BJ (cell line): ENCODE results near the gene CMSS1. TPM values are rescaled to one million over a fixed set of nuclear protein-coding genes. Genes with fewer than 3 reads are reported as not detected.

Experiments
- CTCF ChIA-PET: fragments of 350-600 bp; formaldehyde crosslinking; extraction: SDS; loops from one replicate; lab custom pipeline; 2021; ENCODE audit warnings: antibody characterized with exemption, inconsistent platforms; lab: Yijun Ruan, JAX
- POLR2A ChIA-PET: fragments of 300-600 bp; sonication (Branson Sonifier 250); formaldehyde crosslinking; extraction: SDS; loops from one replicate; lab custom pipeline; 2021; ENCODE audit warnings: antibody characterized with exemption; lab: Charles Lee
- DNase-seq: peaks from one replicate; pipeline ENCODE4 v3.0.0-alpha.2; 2011; ENCODE audit warnings: low read depth
- H3K27me3 ChIP-seq: 2 replicates; pipeline ENCODE4 v1.6.0; 2011; ENCODE audit warnings: low read length; ENCODE audit not compliant: control insufficient read depth, insufficient read depth
- H3K36me3 ChIP-seq: 2 replicates; pipeline ENCODE4 v1.5.1; 2011; ENCODE audit warnings: low read length; ENCODE audit not compliant: control insufficient read depth, insufficient read depth
- H3K4me3 ChIP-seq: 2 replicates; pipeline ENCODE4 v1.5.1; 2011; ENCODE audit warnings: low read depth, mild to moderate bottlenecking, control low read depth, low read length
- CTCF ChIP-seq: IDR thresholded peaks from 2 replicates; pipeline ENCODE4 v1.5.1; 2011; ENCODE audit warnings: low read depth, mild to moderate bottlenecking, control low read depth, inconsistent platforms, low read length, moderate library complexity; ENCODE audit not compliant: insufficient read depth
- polyA minus RNA-seq: library from RNA; depleted of rRNA, polyadenylated mRNA; stranded (reverse); fragments of >200 nt; gene quantifications from 2 replicates; pipeline ENCODE4 v1.2.3, GENCODE V29; 2011; rRNA and poly(A)+ RNA removed
- polyA plus RNA-seq: library from polyadenylated mRNA; depleted of rRNA; stranded (reverse); fragments of >200 nt; gene quantifications from 2 replicates; pipeline ENCODE4 v1.2.3, GENCODE V29; 2011; rRNA removed

The CMSS1 gene
- polyA plus RNA-seq, result 6.7 and 12.4 TPM in 2 replicates
- polyA minus RNA-seq, result 5.0 and 6.1 TPM in 2 replicates

DNA sequence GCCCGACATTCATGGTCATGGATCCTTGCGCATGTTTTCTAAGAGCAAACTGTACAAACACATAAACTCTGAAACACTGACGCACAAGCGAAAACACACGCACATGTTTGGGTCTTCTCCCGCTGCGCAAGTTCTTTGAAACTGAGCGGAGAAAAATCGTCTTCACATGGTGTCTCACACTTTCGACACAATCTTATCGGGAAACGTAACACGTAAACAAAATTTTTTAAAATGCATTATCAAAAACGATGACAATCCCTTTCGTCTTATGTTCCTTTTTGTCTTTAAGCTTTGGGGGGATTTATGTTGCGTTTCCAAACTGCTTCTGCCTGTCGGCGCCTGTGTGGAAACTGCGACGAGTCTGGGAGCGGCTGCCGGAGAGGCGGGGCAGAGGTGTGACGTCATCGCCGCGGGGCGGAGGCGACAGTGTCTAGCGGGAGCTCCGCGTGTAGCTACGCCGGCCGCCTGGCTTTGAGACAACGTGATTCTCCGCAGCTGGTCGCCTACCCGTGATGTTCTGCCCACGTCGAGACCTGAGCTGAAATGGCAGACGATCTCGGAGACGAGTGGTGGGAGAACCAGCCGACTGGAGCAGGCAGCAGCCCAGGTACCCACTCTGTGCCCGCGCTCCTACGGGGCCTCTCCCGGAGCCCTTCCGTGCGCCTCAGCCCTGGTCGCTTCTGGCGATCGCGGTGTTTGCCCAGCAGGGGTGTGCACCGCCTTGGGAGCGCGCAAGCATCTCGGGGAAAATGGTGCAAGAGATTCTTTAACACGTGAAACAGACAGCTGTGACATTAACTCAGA lies at the start of gene CMSS1:
TSS of gene CMSS1 (plus strand) at position 426 of the 804 bp plus-strand sequence.
- DNase-seq, result peak; percentile 41
- H3K27me3 ChIP-seq, result no peaks in the 10 kb centered on the region; the same call in 1 of the 2 replicates
- ChIA-PET CTCF (interaction anchor here (0.7 to 2.0 kb wide), 3 partner anchors 9 to 916 kb away, joined by 3 to 12 read pairs (median 4); partner anchors contain the start of gene DCBLD2), POLR2A (interaction anchor here (0.6 to 0.7 kb wide), 2 partner anchors 70 to 493 kb away, joined by 3 read pairs; no protein-coding TSS in a partner anchor)
- peak; percentile 45 for TF ChIP-seq CTCF
- no peaks in the 10 kb centered on the region for H3K36me3 ChIP-seq
- H3K4me3 ChIP-seq, result peak within 1 kb of the TSS; percentile 74

GRCh38 chr3:99768126-99768525 lies 49.5 kb upstream of the CMSS1 start:
- Histone ChIP-seq H3K4me3 (no peak overlapping the region), H3K36me3 (no peaks in the 10 kb centered on the region), H3K27me3 (no peaks in the 10 kb centered on the region)
- no peak for TF ChIP-seq CTCF
- POLR2A ChIA-PET, result no interaction called here
- DNase-seq, result no peak
- CTCF ChIA-PET, result interaction anchor here (1.3 kb wide), 1 partner anchor 269 kb away, joined by 3 read pairs; no protein-coding TSS in a partner anchor

DNA sequence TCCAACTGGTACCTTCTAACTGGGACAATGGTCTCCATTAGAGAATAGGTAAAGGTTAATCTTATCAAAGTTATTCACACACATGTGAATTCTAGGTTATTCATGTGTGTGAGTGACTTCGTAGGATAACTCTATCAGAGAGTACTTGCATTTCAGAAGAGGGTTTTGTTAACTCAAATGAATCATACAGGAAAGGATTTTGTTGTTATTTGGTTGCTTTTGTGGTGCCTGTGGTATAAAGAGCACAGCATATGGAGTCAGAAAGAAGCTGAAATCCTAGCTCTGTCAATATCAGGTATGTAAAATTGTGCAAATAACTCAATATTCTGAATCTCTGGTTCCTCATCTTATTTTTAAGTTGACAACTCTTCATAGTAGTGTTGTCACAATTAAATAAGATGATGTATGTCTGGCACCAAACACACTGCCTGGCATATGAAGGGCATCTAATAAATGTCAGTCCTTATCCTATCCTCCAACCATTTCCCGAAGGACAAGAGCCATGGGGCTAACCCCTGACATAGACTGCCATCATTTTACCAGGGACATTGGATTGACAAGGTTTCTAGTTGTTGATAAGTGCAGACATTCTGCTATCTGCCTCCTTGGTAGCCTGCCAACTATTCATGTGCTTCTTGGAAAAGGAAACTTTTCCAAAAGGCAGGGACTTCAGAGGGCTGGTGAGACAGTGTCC lies 48.7 kb upstream of the CMSS1 start:
- CTCF ChIA-PET, result interaction anchor here (1.5 kb wide), 1 partner anchor 12 kb away, joined by 3 read pairs; no protein-coding TSS in a partner anchor
- H3K36me3 ChIP-seq, result no peaks in the 10 kb centered on the region
- DNase-seq, result no peak
- no peak overlapping the region for H3K4me3 ChIP-seq
- POLR2A ChIA-PET, result no interaction called here
- H3K27me3 ChIP-seq, result no peaks in the 10 kb centered on the region
- no peak for TF ChIP-seq CTCF

- no peaks in the 10 kb centered on the region for H3K27me3 ChIP-seq
- H3K4me3 ChIP-seq, result no peak overlapping the region
- ChIA-PET CTCF (no interaction called here), POLR2A (no interaction called here)
- no peak for TF ChIP-seq CTCF
- DNase-seq, result no peak
- H3K36me3 ChIP-seq, result no peaks in the 10 kb centered on the region
These were observed 45.5 kb upstream of the CMSS1 start for GRCh38 chr3:99772171-99772570.

GRCh38 chr3:99772671-99773070 lies 45.0 kb upstream of the CMSS1 start:
- ChIA-PET POLR2A (no interaction called here), CTCF (no interaction called here)
- Histone ChIP-seq H3K27me3 (no peaks in the 10 kb centered on the region), H3K36me3 (no peaks in the 10 kb centered on the region), H3K4me3 (no peak overlapping the region)
- TF ChIP-seq CTCF, result no peak
- no peak for DNase-seq
